GM12801 (cell line): ENCODE results near the gene SLX9.

Experiments used
- TF ChIP-seq, protein P1 (sequence below): IDR thresholded peaks from one replicate; pipeline ENCODE4 v1.5.1; 2011; ENCODE audit warnings: control low read depth; ENCODE audit not compliant: insufficient read length; ENCODE audit errors: extremely low read depth

SLX9 gene

DNA sequence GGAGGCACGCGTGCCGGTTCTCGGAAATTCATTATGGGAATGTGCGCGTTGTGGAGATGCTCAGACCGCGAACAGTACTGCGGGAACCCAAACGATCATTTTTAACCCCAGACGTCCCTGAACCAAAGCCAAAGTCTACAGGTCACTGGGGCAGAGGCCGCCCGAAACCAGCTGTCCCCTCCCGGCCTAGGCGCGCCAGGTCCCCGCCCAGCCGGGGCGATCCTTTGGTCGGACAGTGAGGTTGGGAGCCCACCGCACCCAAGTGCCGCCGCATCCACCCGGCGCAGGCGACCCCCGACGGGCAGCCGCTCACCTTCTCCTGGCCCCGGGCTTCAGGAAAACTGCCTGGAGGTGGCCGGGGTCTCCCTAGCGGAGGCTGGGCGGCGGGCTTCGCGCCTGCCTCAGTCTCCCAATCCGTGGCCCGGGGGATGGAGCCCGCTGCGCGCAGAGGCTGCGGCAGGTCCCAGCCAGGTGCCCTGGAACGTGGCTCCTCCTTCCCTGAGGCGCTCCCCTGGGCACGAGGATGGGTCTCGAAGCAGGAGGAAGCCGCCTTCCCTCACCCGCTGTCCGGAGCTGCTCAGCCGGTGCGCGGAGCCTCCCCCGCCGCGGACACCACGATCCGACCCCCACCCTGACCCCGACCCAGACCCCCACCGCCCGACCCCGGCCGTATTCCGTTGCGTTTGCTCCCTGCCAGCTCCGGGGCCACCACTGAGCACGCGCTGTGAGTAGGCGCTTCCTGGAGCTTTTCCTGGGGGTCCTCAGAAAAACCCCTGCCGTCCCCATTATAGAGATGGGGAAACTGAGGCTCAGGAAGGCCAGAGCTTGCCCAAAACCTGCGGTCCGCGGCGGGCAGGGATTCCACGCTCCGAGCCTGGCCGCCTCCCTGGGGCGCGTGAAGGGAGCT, 8.1 kb upstream of the SLX9 start:
- TF ChIP-seq, protein P1, sequence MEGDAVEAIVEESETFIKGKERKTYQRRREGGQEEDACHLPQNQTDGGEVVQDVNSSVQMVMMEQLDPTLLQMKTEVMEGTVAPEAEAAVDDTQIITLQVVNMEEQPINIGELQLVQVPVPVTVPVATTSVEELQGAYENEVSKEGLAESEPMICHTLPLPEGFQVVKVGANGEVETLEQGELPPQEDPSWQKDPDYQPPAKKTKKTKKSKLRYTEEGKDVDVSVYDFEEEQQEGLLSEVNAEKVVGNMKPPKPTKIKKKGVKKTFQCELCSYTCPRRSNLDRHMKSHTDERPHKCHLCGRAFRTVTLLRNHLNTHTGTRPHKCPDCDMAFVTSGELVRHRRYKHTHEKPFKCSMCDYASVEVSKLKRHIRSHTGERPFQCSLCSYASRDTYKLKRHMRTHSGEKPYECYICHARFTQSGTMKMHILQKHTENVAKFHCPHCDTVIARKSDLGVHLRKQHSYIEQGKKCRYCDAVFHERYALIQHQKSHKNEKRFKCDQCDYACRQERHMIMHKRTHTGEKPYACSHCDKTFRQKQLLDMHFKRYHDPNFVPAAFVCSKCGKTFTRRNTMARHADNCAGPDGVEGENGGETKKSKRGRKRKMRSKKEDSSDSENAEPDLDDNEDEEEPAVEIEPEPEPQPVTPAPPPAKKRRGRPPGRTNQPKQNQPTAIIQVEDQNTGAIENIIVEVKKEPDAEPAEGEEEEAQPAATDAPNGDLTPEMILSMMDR = no peak

DNA sequence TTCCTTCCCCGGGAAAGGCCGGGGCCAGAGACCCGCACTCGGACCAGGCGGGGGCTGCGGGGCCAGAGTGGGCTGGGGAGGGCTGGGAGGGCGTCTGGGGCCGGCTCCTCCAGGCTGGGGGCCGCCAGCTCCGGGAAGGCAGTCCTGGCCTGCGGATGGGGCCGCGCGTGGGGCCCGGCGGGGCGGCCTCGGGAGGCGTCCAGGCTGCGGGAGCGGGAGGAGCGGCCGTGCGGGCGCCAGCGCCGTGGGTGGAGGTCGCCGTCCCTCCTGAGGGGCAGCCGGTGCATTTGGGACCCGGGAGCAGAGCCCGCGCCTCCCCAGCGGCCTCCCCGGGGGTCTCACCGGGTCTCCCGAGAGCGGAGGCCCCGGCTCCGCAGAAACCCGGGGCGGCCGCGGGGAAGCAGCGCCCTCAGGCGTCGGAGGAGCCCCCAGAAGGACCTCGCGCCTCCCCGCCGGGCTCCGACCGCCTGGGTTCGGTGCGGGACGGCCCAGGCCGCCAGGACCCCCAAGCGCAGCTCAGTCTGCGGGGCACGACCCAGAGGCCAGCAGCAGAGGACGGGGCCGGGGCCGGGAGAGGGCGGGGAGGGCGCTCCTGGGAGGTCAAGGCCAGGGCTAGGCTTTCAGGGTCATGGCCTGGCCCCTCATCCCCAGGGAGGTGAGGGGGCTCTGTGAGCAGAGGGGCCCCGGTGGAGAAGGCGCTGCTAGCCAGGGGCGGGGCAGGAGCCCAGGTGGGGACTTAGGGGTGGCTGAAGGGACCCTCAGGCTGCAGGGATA, 7.2 kb upstream of the SLX9 start:
- TF ChIP-seq, protein P1 = no peak

DNA sequence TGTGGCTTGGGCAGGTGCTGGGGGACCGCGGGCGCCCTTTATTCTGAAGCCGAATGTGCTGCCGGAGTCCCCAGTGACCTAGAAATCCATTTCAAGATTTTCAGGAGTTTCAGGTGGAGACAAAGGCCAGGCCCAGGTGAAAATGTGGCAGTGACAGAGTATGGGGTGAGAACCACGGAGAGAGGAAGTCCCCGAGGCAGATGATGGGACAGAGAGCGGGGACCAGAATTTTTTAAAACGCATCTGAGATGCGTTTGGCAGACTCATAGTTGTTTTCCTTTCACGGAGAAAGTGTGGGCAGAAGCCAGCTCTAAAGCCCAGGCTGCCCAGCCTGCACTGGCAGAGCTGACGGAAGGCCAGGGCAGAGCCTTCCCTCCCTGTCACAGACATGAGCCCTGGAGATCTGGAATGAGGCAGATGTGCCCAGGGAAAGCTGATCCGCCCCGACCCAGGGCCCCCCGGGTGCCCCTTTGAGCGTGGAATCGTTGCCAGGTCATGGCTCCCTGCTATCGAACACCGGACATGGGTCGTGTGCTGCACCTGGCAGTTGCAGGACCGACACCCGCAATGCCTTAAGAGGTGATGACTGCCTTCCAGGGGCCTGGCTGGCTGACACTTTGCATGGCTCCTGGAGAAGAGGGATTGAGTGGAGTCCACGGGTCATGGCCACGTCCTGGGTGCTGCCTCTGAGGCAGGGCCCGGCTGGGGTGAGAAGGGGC, 6.5 kb upstream of the SLX9 start:
- TF ChIP-seq, protein P1 = no peak

DNA sequence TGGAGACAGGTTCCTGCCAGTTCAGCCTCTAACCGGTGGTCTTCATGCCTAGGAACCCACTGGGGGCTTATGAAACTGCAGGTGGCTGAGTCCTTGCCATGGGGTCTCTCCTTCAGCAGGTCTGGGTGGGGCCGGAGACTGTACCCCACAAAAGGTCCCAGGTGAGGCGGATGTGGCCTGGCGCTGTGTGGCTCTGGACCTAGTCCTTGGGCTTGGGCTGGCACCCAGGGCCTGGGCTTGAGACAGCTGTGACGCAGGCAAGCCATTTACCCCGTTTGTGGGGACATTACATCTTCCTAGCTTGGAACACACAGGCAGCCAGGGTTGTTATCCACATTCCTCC, 5.9 kb upstream of the SLX9 start:
- TF ChIP-seq, protein P1 = no peak

DNA sequence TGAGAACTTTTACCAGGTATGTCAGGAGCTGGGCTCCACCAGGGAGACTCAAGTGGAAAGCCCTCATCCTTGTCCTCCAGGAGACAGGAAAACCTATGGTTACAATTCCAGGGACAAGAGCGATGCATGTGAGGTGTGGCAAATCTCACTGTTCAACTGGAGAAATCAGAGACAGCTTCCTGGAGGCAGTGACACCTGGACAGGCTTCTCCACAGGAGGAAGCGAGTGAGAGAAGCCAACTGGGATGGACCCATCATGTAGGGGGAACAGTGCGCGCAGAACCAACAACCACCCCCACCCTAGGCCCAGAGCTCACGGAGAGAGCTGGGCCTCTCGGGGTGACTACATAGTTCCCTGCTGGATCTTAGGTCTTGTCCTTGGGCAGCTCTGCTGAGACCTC, 5.6 kb upstream of the SLX9 start:
- TF ChIP-seq, protein P1 = no peak

DNA sequence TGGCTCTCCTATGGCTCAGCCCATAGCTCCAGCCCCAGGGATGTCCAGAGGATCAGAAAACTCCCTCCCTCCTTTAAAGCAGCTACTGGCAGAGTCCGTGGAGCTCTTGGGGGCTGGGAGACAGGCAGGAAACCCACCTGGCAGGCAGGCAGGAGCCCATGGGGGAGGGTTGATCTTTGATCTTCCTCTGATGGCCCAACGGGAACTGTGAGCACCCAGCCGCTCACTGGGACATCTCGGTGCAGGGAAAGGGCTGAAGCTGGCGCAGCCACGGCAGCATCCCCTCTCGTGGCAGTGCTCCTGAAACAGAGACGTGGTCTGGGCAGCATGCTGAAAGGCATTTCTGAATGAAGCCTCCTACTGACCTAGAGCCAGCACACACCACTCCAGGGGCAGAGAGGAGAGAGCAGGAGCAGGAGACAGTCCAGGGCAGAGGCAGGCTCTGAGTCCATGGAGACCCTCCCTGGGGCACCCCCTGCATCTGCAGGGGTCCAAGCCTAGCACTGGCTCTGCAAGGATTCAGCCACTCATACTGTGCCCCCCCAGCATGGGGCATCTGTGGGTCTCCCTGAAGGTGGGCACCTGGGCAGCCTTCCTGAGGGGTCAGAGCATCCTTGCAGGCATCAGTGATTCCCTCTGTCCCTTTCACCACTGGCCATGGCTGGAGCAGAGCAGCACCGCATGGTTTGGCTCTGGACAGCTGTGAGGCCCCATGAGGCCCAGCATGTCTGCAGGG, 4.9 kb upstream of the SLX9 start:
- TF ChIP-seq, protein P1 = no peak
